ENCODE results near the gene FOXP1. TPM values are rescaled to one million over a fixed set of nuclear protein-coding genes. Genes with fewer than 3 reads are reported as not detected.

The FOXP1 gene
- total and polyA plus RNA-seq, 2 of the 8 experiments (the other 6 are each of a cell fraction or from before 2014, with no cell fraction given) = 13.9 to 25.4 TPM

DNA sequence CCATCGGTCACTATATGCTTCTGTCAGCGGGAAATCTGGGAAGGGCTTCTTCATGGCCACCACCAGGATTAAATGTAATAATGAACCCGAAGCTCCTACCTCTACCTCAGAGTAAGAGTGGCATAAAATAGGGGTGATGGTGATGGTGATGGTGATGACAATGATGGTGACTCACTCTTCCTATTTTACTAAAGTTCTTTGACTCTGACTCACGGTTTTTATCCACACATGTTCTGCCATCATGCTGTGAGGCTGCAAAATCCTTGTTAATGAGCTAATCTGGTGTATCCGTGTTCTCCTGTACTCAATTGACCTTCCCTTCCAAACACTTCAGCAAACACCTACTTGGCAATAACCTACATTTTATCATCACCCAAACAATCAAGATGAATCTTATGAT is 18.3 kb upstream of the FOXP1 start (continued):
- TF ChIP-seq, protein P1, sequence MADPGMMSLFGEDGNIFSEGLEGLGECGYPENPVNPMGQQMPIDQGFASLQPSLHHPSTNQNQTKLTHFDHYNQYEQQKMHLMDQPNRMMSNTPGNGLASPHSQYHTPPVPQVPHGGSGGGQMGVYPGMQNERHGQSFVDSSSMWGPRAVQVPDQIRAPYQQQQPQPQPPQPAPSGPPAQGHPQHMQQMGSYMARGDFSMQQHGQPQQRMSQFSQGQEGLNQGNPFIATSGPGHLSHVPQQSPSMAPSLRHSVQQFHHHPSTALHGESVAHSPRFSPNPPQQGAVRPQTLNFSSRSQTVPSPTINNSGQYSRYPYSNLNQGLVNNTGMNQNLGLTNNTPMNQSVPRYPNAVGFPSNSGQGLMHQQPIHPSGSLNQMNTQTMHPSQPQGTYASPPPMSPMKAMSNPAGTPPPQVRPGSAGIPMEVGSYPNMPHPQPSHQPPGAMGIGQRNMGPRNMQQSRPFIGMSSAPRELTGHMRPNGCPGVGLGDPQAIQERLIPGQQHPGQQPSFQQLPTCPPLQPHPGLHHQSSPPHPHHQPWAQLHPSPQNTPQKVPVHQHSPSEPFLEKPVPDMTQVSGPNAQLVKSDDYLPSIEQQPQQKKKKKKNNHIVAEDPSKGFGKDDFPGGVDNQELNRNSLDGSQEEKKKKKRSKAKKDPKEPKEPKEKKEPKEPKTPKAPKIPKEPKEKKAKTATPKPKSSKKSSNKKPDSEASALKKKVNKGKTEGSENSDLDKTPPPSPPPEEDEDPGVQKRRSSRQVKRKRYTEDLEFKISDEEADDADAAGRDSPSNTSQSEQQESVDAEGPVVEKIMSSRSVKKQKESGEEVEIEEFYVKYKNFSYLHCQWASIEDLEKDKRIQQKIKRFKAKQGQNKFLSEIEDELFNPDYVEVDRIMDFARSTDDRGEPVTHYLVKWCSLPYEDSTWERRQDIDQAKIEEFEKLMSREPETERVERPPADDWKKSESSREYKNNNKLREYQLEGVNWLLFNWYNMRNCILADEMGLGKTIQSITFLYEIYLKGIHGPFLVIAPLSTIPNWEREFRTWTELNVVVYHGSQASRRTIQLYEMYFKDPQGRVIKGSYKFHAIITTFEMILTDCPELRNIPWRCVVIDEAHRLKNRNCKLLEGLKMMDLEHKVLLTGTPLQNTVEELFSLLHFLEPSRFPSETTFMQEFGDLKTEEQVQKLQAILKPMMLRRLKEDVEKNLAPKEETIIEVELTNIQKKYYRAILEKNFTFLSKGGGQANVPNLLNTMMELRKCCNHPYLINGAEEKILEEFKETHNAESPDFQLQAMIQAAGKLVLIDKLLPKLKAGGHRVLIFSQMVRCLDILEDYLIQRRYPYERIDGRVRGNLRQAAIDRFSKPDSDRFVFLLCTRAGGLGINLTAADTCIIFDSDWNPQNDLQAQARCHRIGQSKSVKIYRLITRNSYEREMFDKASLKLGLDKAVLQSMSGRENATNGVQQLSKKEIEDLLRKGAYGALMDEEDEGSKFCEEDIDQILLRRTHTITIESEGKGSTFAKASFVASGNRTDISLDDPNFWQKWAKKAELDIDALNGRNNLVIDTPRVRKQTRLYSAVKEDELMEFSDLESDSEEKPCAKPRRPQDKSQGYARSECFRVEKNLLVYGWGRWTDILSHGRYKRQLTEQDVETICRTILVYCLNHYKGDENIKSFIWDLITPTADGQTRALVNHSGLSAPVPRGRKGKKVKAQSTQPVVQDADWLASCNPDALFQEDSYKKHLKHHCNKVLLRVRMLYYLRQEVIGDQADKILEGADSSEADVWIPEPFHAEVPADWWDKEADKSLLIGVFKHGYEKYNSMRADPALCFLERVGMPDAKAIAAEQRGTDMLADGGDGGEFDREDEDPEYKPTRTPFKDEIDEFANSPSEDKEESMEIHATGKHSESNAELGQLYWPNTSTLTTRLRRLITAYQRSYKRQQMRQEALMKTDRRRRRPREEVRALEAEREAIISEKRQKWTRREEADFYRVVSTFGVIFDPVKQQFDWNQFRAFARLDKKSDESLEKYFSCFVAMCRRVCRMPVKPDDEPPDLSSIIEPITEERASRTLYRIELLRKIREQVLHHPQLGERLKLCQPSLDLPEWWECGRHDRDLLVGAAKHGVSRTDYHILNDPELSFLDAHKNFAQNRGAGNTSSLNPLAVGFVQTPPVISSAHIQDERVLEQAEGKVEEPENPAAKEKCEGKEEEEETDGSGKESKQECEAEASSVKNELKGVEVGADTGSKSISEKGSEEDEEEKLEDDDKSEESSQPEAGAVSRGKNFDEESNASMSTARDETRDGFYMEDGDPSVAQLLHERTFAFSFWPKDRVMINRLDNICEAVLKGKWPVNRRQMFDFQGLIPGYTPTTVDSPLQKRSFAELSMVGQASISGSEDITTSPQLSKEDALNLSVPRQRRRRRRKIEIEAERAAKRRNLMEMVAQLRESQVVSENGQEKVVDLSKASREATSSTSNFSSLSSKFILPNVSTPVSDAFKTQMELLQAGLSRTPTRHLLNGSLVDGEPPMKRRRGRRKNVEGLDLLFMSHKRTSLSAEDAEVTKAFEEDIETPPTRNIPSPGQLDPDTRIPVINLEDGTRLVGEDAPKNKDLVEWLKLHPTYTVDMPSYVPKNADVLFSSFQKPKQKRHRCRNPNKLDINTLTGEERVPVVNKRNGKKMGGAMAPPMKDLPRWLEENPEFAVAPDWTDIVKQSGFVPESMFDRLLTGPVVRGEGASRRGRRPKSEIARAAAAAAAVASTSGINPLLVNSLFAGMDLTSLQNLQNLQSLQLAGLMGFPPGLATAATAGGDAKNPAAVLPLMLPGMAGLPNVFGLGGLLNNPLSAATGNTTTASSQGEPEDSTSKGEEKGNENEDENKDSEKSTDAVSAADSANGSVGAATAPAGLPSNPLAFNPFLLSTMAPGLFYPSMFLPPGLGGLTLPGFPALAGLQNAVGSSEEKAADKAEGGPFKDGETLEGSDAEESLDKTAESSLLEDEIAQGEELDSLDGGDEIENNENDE (IDR thresholded peaks at IDR 0.05; ENCODE audit: insufficient replicate concordance, low read length) = no peak
- no peak for TF ChIP-seq SIN3A (conservative IDR thresholded peaks at IDR 0.05 in 1 of 2, IDR thresholded peaks at IDR 0.05 in 1 of 2; ENCODE audit: low read depth in 1 of 2, low read length in 2 of 2)
- TF ChIP-seq TAF7 (optimal IDR thresholded peaks at IDR 0.05; ENCODE audit: borderline replicate concordance, low read depth, low read length) = no peak

Measured in H1 (cell line).